Body of pancreas (tissue), 4 donors: Measurements from ENCODE around the gene EHBP1L1.

Source experiments
- POLR2A ChIP-seq, 3 donors: fragments of 450-650 bp; IDR thresholded peaks; one replicate each; pipeline ENCODE4 v1.6.1; 2016; ENCODE audit warnings: antibody characterized with exemption in 3 of 3, mild to moderate bottlenecking in 2 of 3
- TF ChIP-seq, protein P1 (sequence below), 7 experiments: fragments of 450-650 bp in 4 of 7; fragments of 200-600 bp in 3 of 7; sonication (generic) in 3 of 7; IDR thresholded peaks; one replicate each; pipeline ENCODE4 v1.5.1; 2016 to 2019; ENCODE audit warnings: antibody characterized with exemption in 7 of 7

DNA sequence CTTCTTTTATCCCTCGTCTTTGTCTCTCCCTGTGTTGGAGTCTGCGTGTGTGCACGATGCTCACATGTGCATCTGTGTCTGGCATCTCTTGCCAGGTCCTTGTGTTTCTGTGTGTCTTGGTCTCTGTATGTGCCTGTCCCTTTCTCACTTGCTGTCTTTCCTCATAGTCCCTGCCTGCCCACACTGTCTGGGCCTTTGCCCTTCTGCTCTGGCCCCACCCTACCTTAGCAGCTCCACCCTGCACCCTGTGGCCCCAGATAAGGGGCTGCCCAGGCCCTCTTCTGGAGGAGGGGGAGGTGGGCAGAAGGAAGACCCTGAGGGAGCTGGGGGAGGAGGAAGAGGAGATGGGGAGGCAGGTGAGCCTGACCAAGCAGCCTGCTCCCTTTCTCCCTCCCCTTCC is 2.8 kb downstream of the EHBP1L1 start:
- TF ChIP-seq, protein P1, sequence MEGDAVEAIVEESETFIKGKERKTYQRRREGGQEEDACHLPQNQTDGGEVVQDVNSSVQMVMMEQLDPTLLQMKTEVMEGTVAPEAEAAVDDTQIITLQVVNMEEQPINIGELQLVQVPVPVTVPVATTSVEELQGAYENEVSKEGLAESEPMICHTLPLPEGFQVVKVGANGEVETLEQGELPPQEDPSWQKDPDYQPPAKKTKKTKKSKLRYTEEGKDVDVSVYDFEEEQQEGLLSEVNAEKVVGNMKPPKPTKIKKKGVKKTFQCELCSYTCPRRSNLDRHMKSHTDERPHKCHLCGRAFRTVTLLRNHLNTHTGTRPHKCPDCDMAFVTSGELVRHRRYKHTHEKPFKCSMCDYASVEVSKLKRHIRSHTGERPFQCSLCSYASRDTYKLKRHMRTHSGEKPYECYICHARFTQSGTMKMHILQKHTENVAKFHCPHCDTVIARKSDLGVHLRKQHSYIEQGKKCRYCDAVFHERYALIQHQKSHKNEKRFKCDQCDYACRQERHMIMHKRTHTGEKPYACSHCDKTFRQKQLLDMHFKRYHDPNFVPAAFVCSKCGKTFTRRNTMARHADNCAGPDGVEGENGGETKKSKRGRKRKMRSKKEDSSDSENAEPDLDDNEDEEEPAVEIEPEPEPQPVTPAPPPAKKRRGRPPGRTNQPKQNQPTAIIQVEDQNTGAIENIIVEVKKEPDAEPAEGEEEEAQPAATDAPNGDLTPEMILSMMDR (IDR thresholded peaks at IDR 0.05), result no peak
- no peak for TF ChIP-seq POLR2A (IDR thresholded peaks at IDR 0.05)
